ENCODE results near the gene CAPN2. TPM values are rescaled to one million over a fixed set of nuclear protein-coding genes. Genes with fewer than 3 reads are reported as not detected.

CAPN2 gene
- total RNA-seq, 1 donor from 2014 or later: 151 TPM

DNA sequence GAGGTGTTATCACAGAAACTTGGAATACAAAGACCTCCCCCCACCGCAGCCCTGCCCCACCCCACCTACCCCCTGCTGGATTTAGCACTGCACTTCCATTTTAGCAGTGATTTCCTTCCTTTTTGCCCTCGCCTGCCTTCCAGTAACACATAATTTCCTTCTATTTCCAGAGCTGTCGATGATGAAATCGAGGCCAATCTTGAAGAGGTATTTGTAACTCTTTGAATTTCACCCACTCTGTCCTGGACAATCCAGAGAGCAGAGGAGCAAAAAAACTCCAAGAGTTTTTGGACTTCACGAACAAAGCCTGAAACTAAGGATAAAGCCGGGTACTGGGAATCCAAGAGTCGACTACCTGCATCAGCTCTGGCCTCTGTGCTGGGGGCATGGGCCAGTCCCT, 49.1 kb downstream of the CAPN2 start:
- Mint-ChIP-seq H3K36me3 (peaks cover 40% of the 10 kb centered on the region), H3K9me3 (no peaks in the 10 kb centered on the region), H3K27ac (peak overlapping the region; percentile 73), H3K27me3 (ENCODE audit: low read depth) (no peaks in the 10 kb centered on the region), H3K4me3 (no peak overlapping the region), H3K4me1 (peaks cover 9% of the 10 kb centered on the region)
- TF ChIP-seq CTCF (IDR thresholded peaks at IDR 0.05; ENCODE audit: unreplicated experiment): no peak
- DNase-seq (ENCODE audit: low spot score in 2 of 2, unreplicated experiment in 2 of 2): no peak

- H3K36me3 Mint-ChIP-seq: peaks cover 39% of the 10 kb centered on the region
- H3K9me3 Mint-ChIP-seq: no peaks in the 10 kb centered on the region
- no peaks in the 10 kb centered on the region for H3K27me3 Mint-ChIP-seq (ENCODE audit: low read depth)
- no peak overlapping the region for H3K27ac Mint-ChIP-seq
- TF ChIP-seq CTCF (IDR thresholded peaks at IDR 0.05; ENCODE audit: unreplicated experiment): no peak
- no peak for DNase-seq (ENCODE audit: low spot score in 2 of 2, unreplicated experiment in 2 of 2)
- H3K4me3 Mint-ChIP-seq: no peak overlapping the region
- peaks cover 9% of the 10 kb centered on the region for H3K4me1 Mint-ChIP-seq
These were observed 50.9 kb downstream of the CAPN2 start for GRCh38 chr1:223763251-223763650.

DNA sequence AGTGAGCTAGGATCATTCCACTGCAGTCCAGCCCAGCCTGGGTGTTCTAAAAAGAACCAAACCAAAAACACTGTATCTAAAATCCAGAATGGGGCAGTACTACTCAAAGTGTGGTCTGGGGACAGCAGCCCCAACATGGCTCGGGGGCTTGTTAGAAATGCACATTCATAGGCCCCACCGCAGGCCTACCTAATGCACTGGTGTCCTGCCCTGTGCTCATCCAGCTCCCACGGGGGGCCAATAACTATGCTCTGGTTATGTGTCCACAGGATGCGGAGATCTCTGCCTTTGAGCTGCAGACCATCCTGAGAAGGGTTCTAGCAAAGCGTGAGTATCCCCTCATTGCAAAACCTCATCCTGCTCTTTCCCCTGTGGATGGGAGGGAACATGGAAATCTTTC, 51.5 kb downstream of the CAPN2 start:
- no peak for DNase-seq (ENCODE audit: low spot score in 2 of 2, unreplicated experiment in 2 of 2)
- no peak overlapping the region for H3K4me3 Mint-ChIP-seq
- TF ChIP-seq CTCF (IDR thresholded peaks at IDR 0.05; ENCODE audit: unreplicated experiment): no peak
- H3K4me1 Mint-ChIP-seq: peaks cover 9% of the 10 kb centered on the region
- H3K27ac Mint-ChIP-seq: no peak overlapping the region
- H3K9me3 Mint-ChIP-seq: peaks cover under 1% of the 10 kb centered on the region
- peaks cover 42% of the 10 kb centered on the region for H3K36me3 Mint-ChIP-seq
- H3K27me3 Mint-ChIP-seq (ENCODE audit: low read depth): no peaks in the 10 kb centered on the region

- H3K36me3 Mint-ChIP-seq: peaks cover 42% of the 10 kb centered on the region
- peaks cover 9% of the 10 kb centered on the region for H3K4me1 Mint-ChIP-seq
- no peak overlapping the region for H3K4me3 Mint-ChIP-seq
- no peak for TF ChIP-seq CTCF (IDR thresholded peaks at IDR 0.05; ENCODE audit: unreplicated experiment)
- peaks cover 3% of the 10 kb centered on the region for H3K9me3 Mint-ChIP-seq
- no peak for DNase-seq (ENCODE audit: low spot score in 2 of 2, unreplicated experiment in 2 of 2)
- peak overlapping the region; percentile 79 for H3K27ac Mint-ChIP-seq
- no peaks in the 10 kb centered on the region for H3K27me3 Mint-ChIP-seq (ENCODE audit: low read depth)
These were observed 52.8 kb downstream of the CAPN2 start for GRCh38 chr1:223765036-223765718.

- Mint-ChIP-seq H3K27ac (peak overlapping the region; percentile 34), H3K9me3 (peaks cover 3% of the 10 kb centered on the region), H3K4me1 (peaks cover 8% of the 10 kb centered on the region), H3K4me3 (no peak overlapping the region), H3K36me3 (peaks cover 43% of the 10 kb centered on the region), H3K27me3 (ENCODE audit: low read depth) (no peaks in the 10 kb centered on the region)
- no peak for DNase-seq (ENCODE audit: low spot score in 2 of 2, unreplicated experiment in 2 of 2)
- TF ChIP-seq CTCF (IDR thresholded peaks at IDR 0.05; ENCODE audit: unreplicated experiment): no peak
These were observed 53.5 kb downstream of the CAPN2 start for GRCh38 chr1:223765719-223766340.

Measured in mesothelial cell of epicardium (in vitro differentiated cells).